Stomach (tissue), 4 donors: Measurements from ENCODE around the gene SPEF1.

Experiments used
- CTCF ChIP-seq, 7 experiments: fragments of 450-650 bp in 4 of 7; fragments of 200-600 bp in 3 of 7; sonication (generic) in 3 of 7; IDR thresholded peaks; one replicate each; pipeline ENCODE4 v1.5.1; 2016 to 2019; ENCODE audit warnings: antibody characterized with exemption in 7 of 7, control low read depth in 2 of 7, mild to moderate bottlenecking in 1 of 7
- EP300 ChIP-seq: sonication (generic); formaldehyde crosslinking; IDR thresholded peaks from one replicate; pipeline ENCODE4 v1.6.1; 2017; ENCODE audit warnings: antibody characterized with exemption

DNA sequence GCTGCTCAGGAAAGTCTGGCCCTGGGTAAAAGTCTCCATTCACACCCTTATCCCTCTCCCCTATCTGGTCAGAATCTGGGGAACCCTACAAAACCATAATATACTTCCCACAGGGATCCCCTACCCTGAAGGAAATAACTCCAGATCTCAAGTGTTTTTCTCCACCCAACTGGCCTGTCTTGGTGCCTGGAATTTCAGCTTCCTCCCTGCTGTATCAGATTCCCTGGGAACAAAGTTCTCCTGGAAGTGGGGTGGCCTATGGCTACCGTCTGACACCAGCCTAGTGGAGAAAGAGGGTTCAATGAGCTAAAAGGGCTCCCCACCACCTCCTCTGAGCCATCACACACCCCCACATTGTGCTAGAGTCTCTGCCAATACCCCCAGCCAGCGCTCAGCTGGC, 33.8 kb downstream of the SPEF1 start:
- TF ChIP-seq EP300: no peak
- no peak for TF ChIP-seq CTCF (IDR thresholded peaks at IDR 0.05)
